Measurements from ENCODE around the gene ERP27.

ERP27 gene

GRCh38 chr12:14951851-14952250, 13.5 kb upstream of the ERP27 start:
- no peaks in the 10 kb centered on the region for H3K9me3 ChIP-seq (ENCODE audit: control insufficient read depth, insufficient read depth, low read depth, low read length)
- no peaks in the 10 kb centered on the region for H3K4me1 ChIP-seq (ENCODE audit: control insufficient read depth, insufficient read depth, low read length)
- H3K36me3 ChIP-seq (ENCODE audit: control insufficient read depth in 2 of 2, insufficient read depth in 1 of 2, low read length in 2 of 2): no peaks in the 10 kb centered on the region
- ChIA-PET POLR2A (no interaction called here), CTCF (interaction anchor here (0.7 kb wide), 2 partner anchors 23 to 65 kb away, joined by 3 to 4 read pairs; no protein-coding TSS in a partner anchor)
- H3K27ac ChIP-seq (ENCODE audit: extremely low read depth, low read depth, low read length): no peak overlapping the region
- H3K4me3 ChIP-seq (ENCODE audit: low read depth, low read length): no peak overlapping the region
- TF ChIP-seq ZNF221 (tag by site-specific recombination; IDR thresholded peaks at IDR 0.05; ENCODE audit: borderline replicate concordance) (no peak), ZFHX2 (tag by site-specific recombination; conservative IDR thresholded peaks at IDR 0.05) (no peak), GLI4 (tag by site-specific recombination; IDR thresholded peaks at IDR 0.05) (no peak), ZNF677 (tag by site-specific recombination; IDR thresholded peaks at IDR 0.05) (no peak), ZSCAN4 (tag by site-specific recombination; IDR thresholded peaks at IDR 0.05) (no peak), PRDM6 (tag by site-specific recombination; IDR thresholded peaks at IDR 0.05) (no peak), ZNF830 (tag by site-specific recombination; IDR thresholded peaks at IDR 0.05; ENCODE audit: low read depth) (no peak), ZNF248 (tag by site-specific recombination; IDR thresholded peaks at IDR 0.05) (no peak), ZIC2 (tag by site-specific recombination; IDR thresholded peaks at IDR 0.05) (no peak), ZNF596 (tag by site-specific recombination; IDR thresholded peaks at IDR 0.05) (no peak), ZNF548 (tag by site-specific recombination; IDR thresholded peaks at IDR 0.05) (no peak), ZNF768 (tag by site-specific recombination; IDR thresholded peaks at IDR 0.05) (no peak), MZF1 (tag by site-specific recombination; IDR thresholded peaks at IDR 0.05; ENCODE audit: borderline replicate concordance) (no peak), ZNF148 (tag by site-specific recombination; IDR thresholded peaks at IDR 0.05; ENCODE audit: borderline replicate concordance) (no peak), SP3 (tag by site-specific recombination; IDR thresholded peaks at IDR 0.05) (no peak), ZNF664 (tag by site-specific recombination; IDR thresholded peaks at IDR 0.05) (no peak), ZNF610 (tag by site-specific recombination; IDR thresholded peaks at IDR 0.05; ENCODE audit: borderline replicate concordance) (no peak), ZNF362 (tag by site-specific recombination; IDR thresholded peaks at IDR 0.05) (no peak)

GRCh38 chr12:14950982-14951746, 12.8 kb upstream of the ERP27 start:
- Histone ChIP-seq H3K4me3 (ENCODE audit: low read depth, low read length) (no peak overlapping the region), H3K27ac (ENCODE audit: extremely low read depth, low read depth, low read length) (no peak overlapping the region), H3K36me3 (ENCODE audit: control insufficient read depth in 2 of 2, insufficient read depth in 1 of 2, low read length in 2 of 2) (no peaks in the 10 kb centered on the region), H3K4me1 (ENCODE audit: control insufficient read depth, insufficient read depth, low read length) (no peaks in the 10 kb centered on the region), H3K9me3 (ENCODE audit: control insufficient read depth, insufficient read depth, low read depth, low read length) (no peaks in the 10 kb centered on the region)
- POLR2A ChIA-PET: no interaction called here
- CTCF ChIA-PET: no interaction called here
- TF ChIP-seq ZBTB7A (tag by site-specific recombination; IDR thresholded peaks at IDR 0.05; ENCODE audit: low read depth): no peak
- TF ChIP-seq MZF1 (tag by site-specific recombination; IDR thresholded peaks at IDR 0.05; ENCODE audit: borderline replicate concordance): no peak
- no peak for TF ChIP-seq ZNF239 (tag by site-specific recombination; IDR thresholded peaks at IDR 0.05)
- TF ChIP-seq ZNF146 (tag by site-specific recombination; IDR thresholded peaks at IDR 0.05): no peak
- no peak for TF ChIP-seq ZNF529 (tag by site-specific recombination; IDR thresholded peaks at IDR 0.05; ENCODE audit: insufficient replicate concordance)
- TF ChIP-seq ZNF133 (tag by site-specific recombination; IDR thresholded peaks at IDR 0.05): no peak
- no peak for TF ChIP-seq ZNF530 (tag by site-specific recombination; IDR thresholded peaks at IDR 0.05; ENCODE audit: low read depth)
- TF ChIP-seq ZNF23 (tag by site-specific recombination; IDR thresholded peaks at IDR 0.05; ENCODE audit: borderline replicate concordance): no peak
- no peak for TF ChIP-seq ZNF629 (tag by site-specific recombination; IDR thresholded peaks at IDR 0.05)
- TF ChIP-seq ZBTB26 (tag by site-specific recombination; optimal IDR thresholded peaks at IDR 0.05): no peak
- no peak for TF ChIP-seq RBAK (tag by site-specific recombination; IDR thresholded peaks at IDR 0.05)
- TF ChIP-seq ZSCAN16 (tag by site-specific recombination; IDR thresholded peaks at IDR 0.05): no peak

All from HEK293 (cell line).